IMR-90 (cell line): ENCODE results near the gene CARMIL1. TPM values are rescaled to one million over a fixed set of nuclear protein-coding genes. Genes with fewer than 3 reads are reported as not detected.

Source experiments
- ATAC-seq: fragments of 200-7000 bp; cut with Tn5 transposase; 2 replicates; pipeline ENCODE4 v1.9.1; 2020; ENCODE audit warnings: low read depth, mild to moderate bottlenecking, moderate library complexity
- BruUV-seq: library from RNA; stranded (reverse); fragments of 400-500 nt; replicated peaks from 2 replicates; lab custom pipeline; 2021; lab: Mats Ljungman, UMichigan
- CTCF ChIA-PET: fragments of 300-600 bp; formaldehyde crosslinking; extraction: SDS; loops from one replicate; lab custom pipeline; 2021; ENCODE audit warnings: antibody characterized with exemption; lab: Yijun Ruan, JAX
- POLR2A ChIA-PET: fragments of 300-600 bp; sonication (Branson Sonifier 250); formaldehyde crosslinking; loops from one replicate; lab custom pipeline; 2022; ENCODE audit warnings: antibody characterized with exemption; ENCODE audit not compliant: unreplicated experiment; lab: Charles Lee
- DNase-seq: peaks from one replicate; pipeline ENCODE4 v3.0.0; 2013
- H2AFZ ChIP-seq: replicated peaks from 2 replicates; pipeline ENCODE3; 2013; ENCODE audit warnings: low read length, mild to moderate bottlenecking; ENCODE audit not compliant: poor library complexity
- H2AK5ac ChIP-seq: 2 replicates; pipeline ENCODE4 v1.6.1; 2013; ENCODE audit warnings: low read depth, low read length, inconsistent platforms
- H2AK9ac ChIP-seq: replicated peaks from 2 replicates; pipeline ENCODE3; 2013; ENCODE audit warnings: mild to moderate bottlenecking, low read depth, low read length, moderate library complexity; ENCODE audit not compliant: poor library complexity
- H2BK120ac ChIP-seq: 2 replicates; pipeline ENCODE4 v1.6.1; 2013; ENCODE audit warnings: low read depth, low read length, inconsistent platforms
- H2BK15ac ChIP-seq: 3 replicates; pipeline ENCODE4 v1.6.1; 2013; ENCODE audit warnings: low read depth, low read length, inconsistent platforms
- H2BK20ac ChIP-seq: 2 replicates; pipeline ENCODE4 v1.6.1; 2013; ENCODE audit warnings: low read depth, mild to moderate bottlenecking, inconsistent platforms, low read length, moderate library complexity
- H2BK5ac ChIP-seq: 2 replicates; pipeline ENCODE4 v1.6.1; 2013; ENCODE audit warnings: mild to moderate bottlenecking, low read depth, low read length, inconsistent platforms; ENCODE audit not compliant: poor library complexity, severe bottlenecking
- H3K14ac ChIP-seq: replicated peaks from 2 replicates; pipeline ENCODE4 v1.6.1; 2013; ENCODE audit warnings: low read depth, low read length, inconsistent platforms
- H3K18ac ChIP-seq: 2 replicates; pipeline ENCODE4 v1.6.1; 2013; ENCODE audit warnings: low read depth, low read length, control low read depth
- H3K23ac ChIP-seq: 2 replicates; pipeline ENCODE4 v1.6.1; 2013; ENCODE audit warnings: low read depth, low read length, inconsistent platforms
- H3K27ac ChIP-seq: 2 replicates; pipeline ENCODE4 v1.5.1; 2013; ENCODE audit warnings: mild to moderate bottlenecking, control low read depth, low read length; ENCODE audit not compliant: insufficient read depth
- H3K27me3 ChIP-seq: 2 replicates; pipeline ENCODE4 v1.6.1; 2013; ENCODE audit warnings: low read length; ENCODE audit not compliant: control insufficient read depth, insufficient read depth
- H3K36me3 ChIP-seq: 2 replicates; pipeline ENCODE4 v1.6.1; 2013; ENCODE audit warnings: low read length, mixed read lengths; ENCODE audit not compliant: control insufficient read depth, insufficient read depth
- H3K4ac ChIP-seq: 2 replicates; pipeline ENCODE4 v1.6.1; 2013; ENCODE audit warnings: low read depth, low read length, inconsistent platforms
- H3K4me1 ChIP-seq: 2 replicates; pipeline ENCODE4 v1.6.1; 2013; ENCODE audit warnings: low read length, mixed read lengths; ENCODE audit not compliant: control insufficient read depth, insufficient read depth
- H3K4me2 ChIP-seq: 2 replicates; pipeline ENCODE4 v1.6.1; 2013; ENCODE audit warnings: low read depth, mild to moderate bottlenecking, control low read depth, low read length, moderate library complexity
- H3K4me3 ChIP-seq: 2 replicates; pipeline ENCODE4 v1.5.1; 2013; ENCODE audit warnings: low read depth, mild to moderate bottlenecking, control low read depth, low read length, moderate library complexity; ENCODE audit not compliant: insufficient read depth
- H3K56ac ChIP-seq: 2 replicates; pipeline ENCODE4 v1.6.1; 2013; ENCODE audit warnings: low read length, inconsistent platforms; ENCODE audit not compliant: insufficient read depth; ENCODE audit errors: extremely low read depth
- H3K79me1 ChIP-seq, 2 experiments: 2 replicates each; pipeline ENCODE4 v1.6.1; 2013; ENCODE audit warnings: low read length in 2 of 2, inconsistent platforms in 1 of 2, low read depth in 1 of 2
- H3K9ac ChIP-seq: 2 replicates; pipeline ENCODE4 v1.6.1; 2013; ENCODE audit warnings: low read depth, low read length, control low read depth
- H3K9me1 ChIP-seq: 2 replicates; pipeline ENCODE4 v1.6.1; 2013; ENCODE audit warnings: low read length, inconsistent platforms; ENCODE audit not compliant: insufficient read depth
- H3K9me3 ChIP-seq: 2 replicates; pipeline ENCODE4 v1.6.1; 2013; ENCODE audit warnings: low read length; ENCODE audit not compliant: control insufficient read depth, insufficient read depth
- H4K20me1 ChIP-seq: 2 replicates; pipeline ENCODE4 v1.6.1; 2013; ENCODE audit warnings: low read length, inconsistent platforms; ENCODE audit not compliant: insufficient read depth
- H4K5ac ChIP-seq: 2 replicates; pipeline ENCODE4 v1.6.1; 2013; ENCODE audit warnings: mild to moderate bottlenecking, low read depth, low read length, control low read depth
- H4K8ac ChIP-seq, 2 experiments: 2 replicates each; pipeline ENCODE4 v1.6.1; 2013; ENCODE audit warnings: low read depth in 2 of 2, low read length in 2 of 2, control low read depth in 1 of 2, inconsistent platforms in 1 of 2
- H4K91ac ChIP-seq: 2 replicates; pipeline ENCODE4 v1.6.1; 2013; ENCODE audit warnings: low read depth, low read length, inconsistent platforms; ENCODE audit not compliant: insufficient read depth
- NFE2L2 ChIP-seq: fragments of 150-350 bp; IDR thresholded peaks from 2 replicates; pipeline ENCODE4 v1.6.1; 2016; ENCODE audit warnings: low read depth, mild to moderate bottlenecking, low read length
- POLR2A ChIP-seq: IDR thresholded peaks from 2 replicates; pipeline ENCODE4 v1.6.1; 2012; ENCODE audit warnings: mild to moderate bottlenecking, low read depth, low read length
- WGBS, 2 experiments: methylation state at CpG; one replicate each; pipeline versions ENCODE4 v1.1.5 to v1.1.7; 2013; ENCODE audit warnings: missing lambda C conversion rate in 2 of 2; ENCODE audit not compliant: insufficient read length in 1 of 2; ENCODE audit errors: extremely low coverage in 2 of 2; 5-methylcytosine and 5-hydroxymethylcytosine counted together
- dilution Hi-C: fragments of 300-500 bp; cut with HindIII; formaldehyde crosslinking; loops from one replicate; pipeline ENCODE4 v1.14.3; 2018; ENCODE audit warnings: low sequenced_read_pairs; ENCODE audit not compliant: unreplicated experiment
- in situ Hi-C: fragments of 300-500 bp; cut with MboI; formaldehyde crosslinking; loops from 3 replicates; pipeline ENCODE4 v1.14.3; 2019; ENCODE audit warnings: low sequenced_read_pairs, inconsistent platforms, mixed read lengths
- intact Hi-C: fragments of 100-400 bp; cut with micrococcal nuclease; formaldehyde crosslinking; loops from 2 replicates; pipeline ENCODE4 v1.10.0; 2022
- polyA plus RNA-seq, 3 experiments: library from polyadenylated mRNA; depleted of rRNA; stranded (reverse); fragments of >200 nt; gene quantifications; 2 replicates each; pipeline ENCODE4 v1.2.3, GENCODE V29; 2012; ENCODE audit warnings: low replicate concordance in 1 of 3
- total RNA-seq: library from RNA; depleted of rRNA; stranded (reverse); fragments of >200 nt; gene quantifications from 2 replicates; pipeline ENCODE4 v1.2.3, GENCODE V29; 2012

CARMIL1 gene
- total and polyA plus RNA-seq, 2 of the 4 experiments (the other 2 are of a cell fraction) = 1.3 to 2.9 TPM

DNA sequence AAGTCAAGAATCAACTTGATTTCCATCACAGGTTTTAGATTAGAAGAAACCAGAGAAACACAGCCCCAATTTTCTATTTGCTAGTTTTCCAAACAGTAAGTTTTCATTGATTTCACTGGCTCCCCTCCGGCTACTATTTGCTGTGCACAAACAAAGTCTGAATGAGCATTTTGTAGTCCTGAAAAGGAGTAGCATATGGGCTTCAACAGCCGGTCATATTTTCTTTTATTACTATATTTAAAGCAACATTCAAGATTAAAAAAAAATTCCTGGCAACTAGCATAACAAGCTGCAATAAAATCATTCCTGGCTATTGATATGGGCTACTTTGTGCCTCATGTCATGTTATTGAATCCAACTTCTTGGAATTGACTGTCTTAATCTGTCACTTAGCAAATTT lies 48.3 kb downstream of the CARMIL1 start:
- Histone ChIP-seq H2BK5ac (no peak overlapping the region), H3K14ac (no peak overlapping the region), H3K4me3 (no peak overlapping the region), H2BK20ac (no peak overlapping the region), H3K9me3 (no peaks in the 10 kb centered on the region), H2AK5ac (no peak overlapping the region), H2AFZ (no peak overlapping the region), H3K4me2 (no peak overlapping the region), H4K5ac (no peak overlapping the region), H2BK15ac (no peak overlapping the region), H3K23ac (no peak overlapping the region), H3K27me3 (no peaks in the 10 kb centered on the region; the same call in 1 of the 2 replicates), H2BK120ac (no peak overlapping the region), H2AK9ac (no peak overlapping the region), H4K91ac (no peak overlapping the region), H3K18ac (no peak overlapping the region), H4K8ac (no peak overlapping the region), H3K27ac (no peak overlapping the region), H3K9me1 (peaks cover 3% of the 10 kb centered on the region; the same call in 1 of the 2 replicates), H3K79me1 (peaks cover 0 to 3% of the 10 kb centered on the region in 2 experiments; a peak in 1 of 4 replicates), H3K9ac (no peak overlapping the region), H3K4ac (no peak overlapping the region), H3K56ac (no peak overlapping the region), H3K4me1 (peaks cover 4% of the 10 kb centered on the region; the same call in 1 of the 2 replicates), H4K20me1 (no peaks in the 10 kb centered on the region; the same call in 1 of the 2 replicates), H3K36me3 (no peaks in the 10 kb centered on the region)
- ChIA-PET POLR2A (no interaction called here), CTCF (interaction anchor here (1.1 kb wide), 1 partner anchor 62 kb away, joined by 3 read pairs; no protein-coding TSS in a partner anchor)
- no TSS peak for BruUV-seq
- no peak for DNase-seq
- TF ChIP-seq POLR2A (no peak), NFE2L2 (no peak)
- WGBS, 2 experiments = no CpG with 5 or more reads among the region's 2 CpGs
- ATAC-seq = no peak
- dilution Hi-C loops = no loop called here
- intact Hi-C loops = no loop called here
- in situ Hi-C loops = no loop called here
